Suppressor macrophage treated with lipopolysaccharide for 1 hour (primary cell): Measurements from ENCODE around the gene ERBB4.
"Not testable (repeated sequence)": the region's sequence is repeated elsewhere in the genome, so short reads cannot be mapped to it uniquely, and the experiment has no call there.

ENCODE experiments used
- DNase-seq, 3 donors: peaks; one replicate each; pipeline ENCODE4 v3.0.0-alpha.2; 2020 to 2022

The ERBB4 gene

GRCh38 chr2:212528106-212528856 is 10.3 kb downstream of the ERBB4 start:
- DNase-seq = no peak

- no peak for DNase-seq
Measured at GRCh38 chr2:212526059-212526458, 12.5 kb downstream of the ERBB4 start.

GRCh38 chr2:212523756-212524155 is 14.8 kb downstream of the ERBB4 start:
- no peak for DNase-seq

GRCh38 chr2:212520340-212520739 is 18.3 kb downstream of the ERBB4 start:
- no peak for DNase-seq

GRCh38 chr2:212517693-212518092 is 20.9 kb downstream of the ERBB4 start:
- no peak for DNase-seq

- no peak for DNase-seq
Measured at GRCh38 chr2:212505586-212505985, 33.0 kb downstream of the ERBB4 start.

- no peak for DNase-seq
Measured at GRCh38 chr2:212495046-212495445, 43.6 kb downstream of the ERBB4 start.

GRCh38 chr2:212494418-212495020 is 44.1 kb downstream of the ERBB4 start:
- no peak for DNase-seq

GRCh38 chr2:212489719-212490346 is 48.8 kb downstream of the ERBB4 start:
- DNase-seq = no peak

- no peak for DNase-seq
Measured at GRCh38 chr2:212488611-212489010, 50.0 kb downstream of the ERBB4 start.

GRCh38 chr2:212484563-212485080 is 54.0 kb downstream of the ERBB4 start:
- no peak for DNase-seq

GRCh38 chr2:212480447-212480846 is 58.2 kb downstream of the ERBB4 start:
- DNase-seq = no peak

GRCh38 chr2:212477571-212477970 is 61.0 kb downstream of the ERBB4 start:
- no peak for DNase-seq

GRCh38 chr2:212473211-212473610 is 65.4 kb downstream of the ERBB4 start:
- DNase-seq = no peak

GRCh38 chr2:212467551-212467950 is 71.1 kb downstream of the ERBB4 start:
- not testable (repeated sequence) for DNase-seq

GRCh38 chr2:212465456-212465855 is 73.1 kb downstream of the ERBB4 start:
- DNase-seq = no peak

GRCh38 chr2:212461708-212462107 is 76.9 kb downstream of the ERBB4 start:
- not testable (repeated sequence) for DNase-seq

GRCh38 chr2:212454149-212454548 is 84.5 kb downstream of the ERBB4 start:
- no peak for DNase-seq

GRCh38 chr2:212451786-212452231 is 86.8 kb downstream of the ERBB4 start:
- DNase-seq = no peak

GRCh38 chr2:212448698-212449097 is 89.9 kb downstream of the ERBB4 start:
- no peak for DNase-seq

- no peak for DNase-seq
Measured at GRCh38 chr2:212441821-212442220, 96.8 kb downstream of the ERBB4 start.

- DNase-seq = no peak
Measured at GRCh38 chr2:212441141-212441540, 97.5 kb downstream of the ERBB4 start.

GRCh38 chr2:212428681-212429478 is 109.7 kb downstream of the ERBB4 start:
- DNase-seq = no peak
